Caki2 (cell line): ENCODE data around the gene THPO. TPM values are rescaled to one million over a fixed set of nuclear protein-coding genes. Genes with fewer than 3 reads are reported as not detected.

Experiments
- DNase-seq: peaks from one replicate; pipeline ENCODE4 v3.0.0-alpha.2; 2015; ENCODE audit warnings: low read depth
- in situ Hi-C: cut with HindIII; loops from 2 replicates; pipeline ENCODE4 v1.10.0; 2016; ENCODE audit warnings: low sequenced_read_pairs, low pct_unique_long_range_greater_than_20kb, mixed read lengths
- total RNA-seq: library from RNA; depleted of rRNA; stranded (reverse); fragments of >200 nt; shearing (Covaris generic); gene quantifications from 2 replicates; pipeline ENCODE4 v1.2.3, GENCODE V29; 2014; ENCODE audit warnings: low replicate concordance; rRNA removed

Gene THPO
- total RNA-seq: 0.61 TPM in 1 of 2 replicates, not detected in the other

- no peak for DNase-seq
- in situ Hi-C loops: no loop called here
These were observed at the start of gene THPO for GRCh38 chr3:184377882-184378445. Gene THPO (minus strand): TSS chr3:184378207. CDS start chr3:184376259, 1,948 bp downstream.

- in situ Hi-C loops: no loop called here
- no peak for DNase-seq
These were observed 48.7 kb upstream of the THPO start for GRCh38 chr3:184426691-184427141.

- DNase-seq: no peak
- in situ Hi-C loops: no loop called here
These were observed 45.6 kb upstream of the THPO start for GRCh38 chr3:184423561-184423960.

GRCh38 chr3:184419171-184419570, 41.2 kb upstream of the THPO start:
- in situ Hi-C loops: no loop called here

GRCh38 chr3:184417619-184418327, 39.8 kb upstream of the THPO start:
- peak; percentile 42 for DNase-seq
- in situ Hi-C loops: no loop called here

More at GRCh38 chr3:184419171-184419570, 41.2 kb upstream of the THPO start:
- DNase-seq: no peak

- DNase-seq: no peak
- in situ Hi-C loops: no loop called here
These were observed 37.1 kb upstream of the THPO start for GRCh38 chr3:184415203-184415490.

- DNase-seq: no peak
- in situ Hi-C loops: no loop called here
These were observed 36.6 kb upstream of the THPO start for GRCh38 chr3:184414418-184415202.

- no peak for DNase-seq
- in situ Hi-C loops: no loop called here
These were observed 32.0 kb upstream of the THPO start for GRCh38 chr3:184409946-184410500.

GRCh38 chr3:184409331-184409926, 31.4 kb upstream of the THPO start:
- in situ Hi-C loops: no loop called here
- no peak for DNase-seq

- in situ Hi-C loops: no loop called here
- no peak for DNase-seq
These were observed 27.3 kb upstream of the THPO start for GRCh38 chr3:184405075-184406030.

GRCh38 chr3:184399410-184399809, 21.4 kb upstream of the THPO start:
- DNase-seq: no peak
- in situ Hi-C loops: no loop called here

GRCh38 chr3:184395320-184395660, 17.3 kb upstream of the THPO start:
- in situ Hi-C loops: no loop called here
- DNase-seq: no peak

- peak; percentile 26 for DNase-seq
- in situ Hi-C loops: no loop called here
These were observed 13.3 kb upstream of the THPO start for GRCh38 chr3:184391266-184391665.

- in situ Hi-C loops: no loop called here
- no peak for DNase-seq
These were observed 12.0 kb upstream of the THPO start for GRCh38 chr3:184389935-184390528.

- in situ Hi-C loops: no loop called here
- no peak for DNase-seq
These were observed 11.4 kb upstream of the THPO start for GRCh38 chr3:184389384-184389783.

GRCh38 chr3:184388936-184389230, 10.9 kb upstream of the THPO start:
- in situ Hi-C loops: no loop called here

GRCh38 chr3:184388164-184388935, 10.3 kb upstream of the THPO start:
- no peak for DNase-seq
- in situ Hi-C loops: no loop called here

More at GRCh38 chr3:184388936-184389230, 10.9 kb upstream of the THPO start:
- no peak for DNase-seq
